VCaP (cell line): ENCODE results near the gene SLC9A9.

ENCODE experiments used
- H3K27ac ChIP-seq: fragments of 450-650 bp; 2 replicates; pipeline ENCODE4 v1.5.1; 2017
- CTCF ChIP-seq: fragments of 450-650 bp; conservative IDR thresholded peaks from 2 replicates; pipeline ENCODE4 v1.5.1; 2017; ENCODE audit warnings: mild to moderate bottlenecking, moderate library complexity

Gene SLC9A9

GRCh38 chr3:143242101-143242500, 606.2 kb downstream of the SLC9A9 start:
- H3K27ac ChIP-seq, result no peak overlapping the region
- TF ChIP-seq CTCF, result no peak

- TF ChIP-seq CTCF, result no peak
- no peak overlapping the region for H3K27ac ChIP-seq
Observed at GRCh38 chr3:143241481-143241951, 606.8 kb downstream of the SLC9A9 start.

- no peak for TF ChIP-seq CTCF
- H3K27ac ChIP-seq, result no peak overlapping the region
Observed at GRCh38 chr3:143240886-143241285, 607.4 kb downstream of the SLC9A9 start.

GRCh38 chr3:143239031-143239430, 609.2 kb downstream of the SLC9A9 start:
- H3K27ac ChIP-seq, result no peak overlapping the region
- no peak for TF ChIP-seq CTCF

GRCh38 chr3:143237077-143237627, 611.1 kb downstream of the SLC9A9 start:
- no peak overlapping the region for H3K27ac ChIP-seq
- TF ChIP-seq CTCF, result no peak

- TF ChIP-seq CTCF, result no peak
- no peak overlapping the region for H3K27ac ChIP-seq
Observed at GRCh38 chr3:143236226-143236964, 611.9 kb downstream of the SLC9A9 start.

GRCh38 chr3:143235614-143236204, 612.6 kb downstream of the SLC9A9 start:
- TF ChIP-seq CTCF, result no peak
- no peak overlapping the region for H3K27ac ChIP-seq
